Measurements from ENCODE around the gene ARHGAP33. TPM values are rescaled to one million over a fixed set of nuclear protein-coding genes. Genes with fewer than 3 reads are reported as not detected.

The ARHGAP33 gene
- total and polyA plus RNA-seq, 2 of the 8 experiments (the other 6 are each of a cell fraction or from before 2014, with no cell fraction given): 6.5 to 25.2 TPM

DNA sequence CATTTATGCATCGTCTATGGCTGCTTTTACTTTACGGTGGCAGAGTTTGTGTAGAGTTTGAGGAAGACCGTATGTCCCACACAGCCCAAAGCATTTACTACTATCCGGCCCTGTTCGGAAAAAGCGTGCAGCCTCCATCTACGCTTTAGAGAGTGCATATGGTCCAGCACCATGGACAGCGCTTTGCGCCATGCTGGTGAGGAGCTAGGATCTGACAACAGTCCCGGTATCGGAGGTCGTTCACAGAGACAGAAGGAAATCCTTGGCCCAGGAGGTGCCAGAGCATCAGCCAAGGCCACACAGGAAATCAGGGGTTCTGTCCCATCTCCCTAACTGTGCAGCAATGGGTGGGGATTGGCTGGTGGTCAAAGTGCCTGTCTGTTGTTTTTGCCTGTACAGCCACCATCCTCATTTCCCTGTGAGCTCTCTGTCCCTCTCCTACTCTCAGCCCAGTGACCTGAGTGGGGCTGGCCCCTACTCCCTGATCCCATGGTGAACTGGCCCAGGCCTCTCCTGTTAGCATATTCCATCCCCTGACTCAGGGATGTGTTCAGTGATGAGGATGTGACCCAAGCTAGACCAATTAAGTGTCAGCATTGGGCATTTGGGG, 53.4 kb downstream of the ARHGAP33 start:
- Histone ChIP-seq H3K23me2 (ENCODE audit: low read depth, low read length) (no peaks in the 10 kb centered on the region), H2AFZ (ENCODE audit: low read length) (no peak overlapping the region), H2AK5ac (ENCODE audit: low read depth, low read length) (no peak overlapping the region), H3K79me2 (ENCODE audit: control insufficient read depth in 1 of 2, insufficient read depth in 2 of 2, low read length in 2 of 2) (no peaks in the 10 kb centered on the region), H3K79me1 (ENCODE audit: low read depth, low read length) (no peaks in the 10 kb centered on the region), H2BK15ac (ENCODE audit: low read length) (no peak overlapping the region), H4K91ac (replicated peaks; ENCODE audit: insufficient read length, low read length) (no peak overlapping the region), H2BK120ac (replicated peaks; ENCODE audit: low read depth, low read length) (no peak overlapping the region), H3K9ac (replicated peaks in 1 of 4; ENCODE audit: extremely low read depth in 1 of 4, low read depth in 3 of 4, low read length in 3 of 4) (no peak overlapping the region), H4K8ac (ENCODE audit: extremely low read depth, insufficient read depth, low read length) (no peak overlapping the region), H3K36me3 (ENCODE audit: control insufficient read depth in 2 of 4, insufficient read depth in 4 of 4, low read length in 3 of 4) (no peaks in the 10 kb centered on the region), H3K27me3 (replicated peaks in 1 of 4; ENCODE audit: control insufficient read depth in 3 of 4, extremely low read depth in 1 of 4, insufficient read depth in 3 of 4, low read length in 3 of 4) (no peaks in the 10 kb centered on the region; a peak in 2 of 7 replicates), H2BK5ac (ENCODE audit: low read depth, low read length) (no peak overlapping the region), H2BK20ac (ENCODE audit: low read length) (no peak overlapping the region), H3K18ac (ENCODE audit: extremely low read depth, low read length) (no peak overlapping the region), H3K14ac (ENCODE audit: insufficient read length) (no peak overlapping the region), H3K9me3 (ENCODE audit: insufficient read depth in 2 of 2, low read depth in 1 of 2, low read length in 1 of 2) (no peaks in the 10 kb centered on the region), H3K4ac (replicated peaks; ENCODE audit: insufficient read length, low read depth, low read length) (no peak overlapping the region), H3K4me1 (replicated peaks in 1 of 4; ENCODE audit: control insufficient read depth in 3 of 4, insufficient read depth in 4 of 4, low read length in 3 of 4) (no peaks in the 10 kb centered on the region; a peak in 2 of 7 replicates), H3K27ac (ENCODE audit: low read depth, low read length) (no peak overlapping the region), H3K4me2 (ENCODE audit: insufficient read depth in 1 of 2, low read depth in 2 of 2, low read length in 2 of 2) (no peak overlapping the region), H3K23ac (ENCODE audit: insufficient read length) (no peak overlapping the region), H3K4me3 (ENCODE audit: extremely low read depth in 1 of 4, insufficient read depth in 2 of 4, low read depth in 3 of 4, low read length in 4 of 4) (no peak overlapping the region), H2BK12ac (ENCODE audit: low read depth, low read length) (no peak overlapping the region), H4K20me1 (replicated peaks in 1 of 2; ENCODE audit: control insufficient read depth in 1 of 2, insufficient read depth in 2 of 2, low read length in 2 of 2) (no peaks in the 10 kb centered on the region), H3K56ac (replicated peaks; ENCODE audit: insufficient read length, low read depth, low read length) (no peak overlapping the region), H4K5ac (ENCODE audit: insufficient read length, low read depth, low read length) (no peak overlapping the region)
- ChIA-PET CTCF (ENCODE audit: partially characterized antibody) (interaction anchor here (0.8 to 1.0 kb wide), 3 partner anchors 9 to 54 kb away, joined by 3 to 7 read pairs (median 3); no protein-coding TSS in a partner anchor), POLR2A (ENCODE audit: partially characterized antibody) (interaction anchor here (1.0 kb wide), 2 partner anchors 39 to 84 kb away, joined by 3 to 5 read pairs; partner anchors contain the start of genes PSENEN and U2AF1L4)
- FAIRE-seq (peak; percentile 80), DNase-seq (ENCODE audit: low read depth in 1 of 2, low spot score in 2 of 2) (peak in 1 of 2 experiments; percentile 88)
- WGBS, 2 experiments (ENCODE audit: extremely low coverage in 1 of 2, insufficient coverage in 1 of 2, insufficient read length in 1 of 2, insufficient replicate concordance in 2 of 2, low coverage in 1 of 2, low lambda C conversion rate in 2 of 2, missing lambda C conversion rate in 1 of 2): 46% methylated on average over 12 of the region's 12 CpGs; no CpG with 5 or more reads in 1 of the 2 experiments
- TF ChIP-seq POU5F1 (IDR thresholded peaks at IDR 0.05; ENCODE audit: low read depth, low read length): no peak
- TF ChIP-seq YY1 (IDR thresholded peaks at IDR 0.05; ENCODE audit: low read depth, low read length): peak; percentile 77
- TF ChIP-seq PHF8 (conservative IDR thresholded peaks at IDR 0.05; ENCODE audit: low read depth, low read length): no peak
- no peak for TF ChIP-seq NANOG (IDR thresholded peaks at IDR 0.05; ENCODE audit: insufficient read depth, low read depth, low read length, poor library complexity, severe bottlenecking)
- no peak for TF ChIP-seq MAFK (IDR thresholded peaks at IDR 0.05; ENCODE audit: low read depth, low read length)
- no peak for TF ChIP-seq GTF2F1 (IDR thresholded peaks at IDR 0.05; ENCODE audit: borderline replicate concordance, low read depth, low read length)
- no peak for TF ChIP-seq SUZ12 (IDR thresholded peaks at IDR 0.05; ENCODE audit: low read length)
- TF ChIP-seq ASH2L (IDR thresholded peaks at IDR 0.05; ENCODE audit: low read length): no peak
- TF ChIP-seq, protein P1, sequence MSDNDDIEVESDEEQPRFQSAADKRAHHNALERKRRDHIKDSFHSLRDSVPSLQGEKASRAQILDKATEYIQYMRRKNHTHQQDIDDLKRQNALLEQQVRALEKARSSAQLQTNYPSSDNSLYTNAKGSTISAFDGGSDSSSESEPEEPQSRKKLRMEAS (IDR thresholded peaks at IDR 0.05): peak; percentile 88
- no peak for TF ChIP-seq BRCA1 (IDR thresholded peaks at IDR 0.05; ENCODE audit: low read depth, low read length)
- TF ChIP-seq, protein P2, sequence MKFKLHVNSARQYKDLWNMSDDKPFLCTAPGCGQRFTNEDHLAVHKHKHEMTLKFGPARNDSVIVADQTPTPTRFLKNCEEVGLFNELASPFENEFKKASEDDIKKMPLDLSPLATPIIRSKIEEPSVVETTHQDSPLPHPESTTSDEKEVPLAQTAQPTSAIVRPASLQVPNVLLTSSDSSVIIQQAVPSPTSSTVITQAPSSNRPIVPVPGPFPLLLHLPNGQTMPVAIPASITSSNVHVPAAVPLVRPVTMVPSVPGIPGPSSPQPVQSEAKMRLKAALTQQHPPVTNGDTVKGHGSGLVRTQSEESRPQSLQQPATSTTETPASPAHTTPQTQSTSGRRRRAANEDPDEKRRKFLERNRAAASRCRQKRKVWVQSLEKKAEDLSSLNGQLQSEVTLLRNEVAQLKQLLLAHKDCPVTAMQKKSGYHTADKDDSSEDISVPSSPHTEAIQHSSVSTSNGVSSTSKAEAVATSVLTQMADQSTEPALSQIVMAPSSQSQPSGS (IDR thresholded peaks at IDR 0.05; ENCODE audit: low read length): no peak
- no peak for TF ChIP-seq TEAD4 (IDR thresholded peaks at IDR 0.05; ENCODE audit: low read depth, low read length)
